ENCODE results near the gene TMEM258.

The TMEM258 gene

GRCh38 chr11:61743486-61744095 is 48.8 kb downstream of the TMEM258 start:
- DNase-seq (ENCODE audit: low read depth in 2 of 2), result no peak

- no peak for DNase-seq (ENCODE audit: low read depth in 2 of 2)
These were observed 50.0 kb downstream of the TMEM258 start for GRCh38 chr11:61742391-61742790.

GRCh38 chr11:61739966-61740365 is 52.4 kb downstream of the TMEM258 start:
- no peak for DNase-seq (ENCODE audit: low read depth in 2 of 2)

- no peak for DNase-seq (ENCODE audit: low read depth in 2 of 2)
These were observed 53.0 kb downstream of the TMEM258 start for GRCh38 chr11:61739413-61739812.

All from stimulated activated CD4-positive, alpha-beta T cell treated with anti-CD3 and anti-CD28 coated beads, Interleukin-15, amount 100 ng/mL, for 48 hours (primary cell).